ENCODE data around the gene NRXN3.

The NRXN3 gene

DNA sequence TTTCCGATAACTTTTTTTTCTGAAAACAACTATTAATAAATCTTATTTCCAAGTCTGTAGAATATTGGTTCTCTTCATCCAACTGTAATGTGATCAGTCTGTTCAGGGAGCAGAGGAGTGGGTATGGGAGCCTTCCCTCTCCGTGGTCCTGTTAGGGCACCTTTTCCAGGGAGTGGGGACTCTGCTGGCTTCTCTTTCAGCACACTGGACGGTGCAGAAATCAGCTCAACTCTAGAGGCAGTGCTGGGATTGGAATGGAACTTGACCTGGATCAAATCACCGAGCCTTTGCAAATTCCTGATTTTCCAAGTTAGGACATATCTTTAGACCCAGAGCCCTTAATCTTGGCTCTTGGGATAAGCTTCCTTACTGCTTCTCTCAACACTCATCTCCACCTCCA lies 1410.7 kb downstream of the NRXN3 start:
- H3K27ac Mint-ChIP-seq: no peak overlapping the region
- intact Hi-C loops (cut with micrococcal nuclease): no loop called here
- H3K4me3 Mint-ChIP-seq: no peak overlapping the region
- no peaks in the 10 kb centered on the region for H3K36me3 Mint-ChIP-seq (ENCODE audit: low read depth)
- no peaks in the 10 kb centered on the region for H3K4me1 Mint-ChIP-seq (ENCODE audit: low read depth)
- H3K27me3 Mint-ChIP-seq: no peaks in the 10 kb centered on the region
- no peaks in the 10 kb centered on the region for H3K9me3 Mint-ChIP-seq

GRCh38 chr14:79581912-79582576 lies 1411.9 kb downstream of the NRXN3 start:
- no peaks in the 10 kb centered on the region for H3K4me1 Mint-ChIP-seq (ENCODE audit: low read depth)
- intact Hi-C loops (cut with micrococcal nuclease): no loop called here
- no peak overlapping the region for H3K27ac Mint-ChIP-seq
- H3K27me3 Mint-ChIP-seq: no peaks in the 10 kb centered on the region
- no peaks in the 10 kb centered on the region for H3K9me3 Mint-ChIP-seq
- no peaks in the 10 kb centered on the region for H3K36me3 Mint-ChIP-seq (ENCODE audit: low read depth)
- no peak overlapping the region for H3K4me3 Mint-ChIP-seq

- Mint-ChIP-seq H3K27me3 (no peaks in the 10 kb centered on the region), H3K9me3 (no peaks in the 10 kb centered on the region)
- intact Hi-C loops (cut with micrococcal nuclease): no loop called here
These were observed 1413.7 kb downstream of the NRXN3 start for GRCh38 chr14:79583738-79584408.

GRCh38 chr14:79584679-79585078 lies 1414.5 kb downstream of the NRXN3 start:
- intact Hi-C loops (cut with micrococcal nuclease): no loop called here
- H3K36me3 Mint-ChIP-seq (ENCODE audit: low read depth): no peaks in the 10 kb centered on the region
- no peaks in the 10 kb centered on the region for H3K4me1 Mint-ChIP-seq (ENCODE audit: low read depth)
- H3K27ac Mint-ChIP-seq: no peak overlapping the region
- H3K9me3 Mint-ChIP-seq: no peaks in the 10 kb centered on the region
- no peak overlapping the region for H3K4me3 Mint-ChIP-seq
- no peaks in the 10 kb centered on the region for H3K27me3 Mint-ChIP-seq

More at GRCh38 chr14:79583738-79584408, 1413.7 kb downstream of the NRXN3 start:
- Mint-ChIP-seq H3K4me3 (no peak overlapping the region), H3K36me3 (ENCODE audit: low read depth) (no peaks in the 10 kb centered on the region), H3K27ac (no peak overlapping the region), H3K4me1 (ENCODE audit: low read depth) (no peaks in the 10 kb centered on the region)

- intact Hi-C loops (cut with micrococcal nuclease): no loop called here
- Mint-ChIP-seq H3K27ac (no peak overlapping the region), H3K9me3 (peaks cover 8% of the 10 kb centered on the region), H3K36me3 (ENCODE audit: low read depth) (no peaks in the 10 kb centered on the region), H3K4me3 (no peak overlapping the region), H3K27me3 (no peaks in the 10 kb centered on the region), H3K4me1 (ENCODE audit: low read depth) (no peaks in the 10 kb centered on the region)
These were observed 1415.7 kb downstream of the NRXN3 start for GRCh38 chr14:79585845-79586244.

- no peak overlapping the region for H3K27ac Mint-ChIP-seq
- no peaks in the 10 kb centered on the region for H3K27me3 Mint-ChIP-seq
- peaks cover 8% of the 10 kb centered on the region for H3K9me3 Mint-ChIP-seq
- H3K4me3 Mint-ChIP-seq: no peak overlapping the region
- H3K36me3 Mint-ChIP-seq (ENCODE audit: low read depth): no peaks in the 10 kb centered on the region
- H3K4me1 Mint-ChIP-seq (ENCODE audit: low read depth): no peaks in the 10 kb centered on the region
- intact Hi-C loops (cut with micrococcal nuclease): no loop called here
These were observed 1416.2 kb downstream of the NRXN3 start for GRCh38 chr14:79586416-79586815.

GRCh38 chr14:79586989-79587598 lies 1416.9 kb downstream of the NRXN3 start:
- H3K36me3 Mint-ChIP-seq (ENCODE audit: low read depth): no peaks in the 10 kb centered on the region
- H3K27me3 Mint-ChIP-seq: no peaks in the 10 kb centered on the region
- H3K27ac Mint-ChIP-seq: no peak overlapping the region
- H3K4me1 Mint-ChIP-seq (ENCODE audit: low read depth): no peaks in the 10 kb centered on the region
- H3K9me3 Mint-ChIP-seq: peaks cover 8% of the 10 kb centered on the region
- intact Hi-C loops (cut with micrococcal nuclease): no loop called here
- no peak overlapping the region for H3K4me3 Mint-ChIP-seq

GRCh38 chr14:79587875-79588274 lies 1417.7 kb downstream of the NRXN3 start:
- no peaks in the 10 kb centered on the region for H3K27me3 Mint-ChIP-seq
- intact Hi-C loops (cut with micrococcal nuclease): no loop called here
- no peak overlapping the region for H3K4me3 Mint-ChIP-seq
- H3K4me1 Mint-ChIP-seq (ENCODE audit: low read depth): no peaks in the 10 kb centered on the region
- H3K36me3 Mint-ChIP-seq (ENCODE audit: low read depth): no peaks in the 10 kb centered on the region
- no peak overlapping the region for H3K27ac Mint-ChIP-seq
- H3K9me3 Mint-ChIP-seq: peaks cover 8% of the 10 kb centered on the region

GRCh38 chr14:79588398-79588797 lies 1418.2 kb downstream of the NRXN3 start:
- intact Hi-C loops (cut with micrococcal nuclease): no loop called here
- H3K36me3 Mint-ChIP-seq (ENCODE audit: low read depth): no peaks in the 10 kb centered on the region
- H3K27me3 Mint-ChIP-seq: no peaks in the 10 kb centered on the region
- no peaks in the 10 kb centered on the region for H3K4me1 Mint-ChIP-seq (ENCODE audit: low read depth)
- no peak overlapping the region for H3K27ac Mint-ChIP-seq
- peaks cover 8% of the 10 kb centered on the region for H3K9me3 Mint-ChIP-seq
- no peak overlapping the region for H3K4me3 Mint-ChIP-seq

DNA sequence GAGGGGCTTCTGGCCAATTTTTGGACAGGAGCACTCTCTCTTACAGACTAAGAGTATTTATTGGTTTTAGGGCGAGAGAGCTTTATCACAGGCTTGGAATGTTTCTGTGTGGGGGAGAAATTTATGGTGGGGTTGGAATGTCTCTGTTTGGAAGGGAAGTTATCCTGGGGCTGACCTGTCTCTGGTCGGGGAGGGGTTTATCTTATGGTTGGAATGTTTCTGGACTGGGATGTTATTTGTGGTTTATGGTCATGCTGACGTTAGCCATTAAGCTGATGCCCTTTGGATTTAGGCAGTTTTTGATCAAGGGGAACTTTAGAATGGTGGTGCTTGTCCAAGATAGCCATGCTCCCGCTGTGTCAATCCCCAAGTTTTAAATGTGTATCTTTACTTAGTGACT lies 1426.4 kb downstream of the NRXN3 start:
- Mint-ChIP-seq H3K4me3 (no peak overlapping the region), H3K27ac (no peak overlapping the region), H3K36me3 (ENCODE audit: low read depth) (no peaks in the 10 kb centered on the region), H3K27me3 (no peaks in the 10 kb centered on the region), H3K9me3 (peaks cover 10% of the 10 kb centered on the region), H3K4me1 (ENCODE audit: low read depth) (no peaks in the 10 kb centered on the region)
- intact Hi-C loops (cut with micrococcal nuclease): no loop called here

GRCh38 chr14:79597566-79597965 lies 1427.4 kb downstream of the NRXN3 start:
- H3K4me3 Mint-ChIP-seq: no peak overlapping the region
- H3K4me1 Mint-ChIP-seq (ENCODE audit: low read depth): no peaks in the 10 kb centered on the region
- no peaks in the 10 kb centered on the region for H3K27me3 Mint-ChIP-seq
- no peak overlapping the region for H3K27ac Mint-ChIP-seq
- intact Hi-C loops (cut with micrococcal nuclease): no loop called here
- H3K36me3 Mint-ChIP-seq (ENCODE audit: low read depth): no peaks in the 10 kb centered on the region
- peaks cover 10% of the 10 kb centered on the region for H3K9me3 Mint-ChIP-seq

GRCh38 chr14:79598339-79598738 lies 1428.2 kb downstream of the NRXN3 start:
- no peaks in the 10 kb centered on the region for H3K27me3 Mint-ChIP-seq
- H3K4me1 Mint-ChIP-seq (ENCODE audit: low read depth): no peaks in the 10 kb centered on the region

DNA sequence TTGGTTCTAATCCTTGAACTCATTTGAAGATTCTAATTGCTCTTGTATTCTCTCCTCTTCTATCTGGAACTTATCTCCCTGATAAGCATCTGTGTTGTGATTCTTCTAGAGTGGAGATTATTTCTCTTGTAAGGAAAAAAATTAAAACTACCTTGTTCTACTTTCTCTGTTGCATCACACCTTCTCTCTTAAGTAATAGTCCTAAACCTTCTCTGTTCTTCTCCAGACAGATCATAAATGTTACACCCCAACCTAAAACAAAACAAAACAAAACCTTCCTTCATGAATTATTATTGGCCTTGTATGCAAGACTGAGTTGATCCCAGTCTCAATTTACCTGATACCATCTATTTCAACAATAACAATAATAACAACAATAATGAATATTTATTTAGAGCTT lies 1429.1 kb downstream of the NRXN3 start:
- intact Hi-C loops (cut with micrococcal nuclease): no loop called here
- no peaks in the 10 kb centered on the region for H3K36me3 Mint-ChIP-seq (ENCODE audit: low read depth)
- H3K9me3 Mint-ChIP-seq: peaks cover 10% of the 10 kb centered on the region
- no peak overlapping the region for H3K27ac Mint-ChIP-seq
- H3K4me3 Mint-ChIP-seq: no peak overlapping the region
- H3K27me3 Mint-ChIP-seq: no peaks in the 10 kb centered on the region
- no peaks in the 10 kb centered on the region for H3K4me1 Mint-ChIP-seq (ENCODE audit: low read depth)

More at GRCh38 chr14:79598339-79598738, 1428.2 kb downstream of the NRXN3 start:
- Mint-ChIP-seq H3K36me3 (ENCODE audit: low read depth) (no peaks in the 10 kb centered on the region), H3K27ac (no peak overlapping the region), H3K9me3 (peaks cover 10% of the 10 kb centered on the region), H3K4me3 (no peak overlapping the region)
- intact Hi-C loops (cut with micrococcal nuclease): no loop called here

DNA sequence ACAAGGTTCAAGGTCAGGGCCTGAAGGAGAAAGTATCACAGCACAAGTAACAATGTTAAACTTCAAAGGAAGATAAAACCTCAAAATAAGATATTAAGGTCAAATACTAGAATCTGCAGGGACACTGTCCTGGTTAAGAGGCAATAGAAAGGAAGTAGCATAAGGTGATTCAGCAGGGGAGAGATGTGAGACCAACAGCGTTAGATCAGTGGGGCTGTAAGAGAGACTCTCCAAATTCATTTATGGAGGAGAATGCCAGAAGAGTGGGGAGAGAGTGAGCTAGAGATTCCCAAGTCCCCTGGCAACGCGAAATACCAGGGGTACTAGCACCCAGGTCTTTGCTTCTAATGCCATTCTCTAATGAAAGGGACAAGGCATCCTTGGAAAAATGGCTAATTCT lies 1430.2 kb downstream of the NRXN3 start:
- Mint-ChIP-seq H3K4me3 (no peak overlapping the region), H3K36me3 (ENCODE audit: low read depth) (no peaks in the 10 kb centered on the region), H3K4me1 (ENCODE audit: low read depth) (no peaks in the 10 kb centered on the region), H3K9me3 (peaks cover 10% of the 10 kb centered on the region), H3K27me3 (no peaks in the 10 kb centered on the region), H3K27ac (no peak overlapping the region)
- intact Hi-C loops (cut with micrococcal nuclease): no loop called here

All from dendritic cell treated with granulocyte-macrophage colony-stimulating factor and Interleukin-4, amounts not matched to agents 40 ng/mL and 50 ng/mL, for 4 days (primary cell).